Skeletal muscle cell (primary cell): ENCODE measurements around the gene ST6GALNAC3.
"Not testable (repeated sequence)": the region's sequence is repeated elsewhere in the genome, so short reads cannot be mapped to it uniquely, and the experiment has no call there.

Experiments used
- DNase-seq: peaks from one replicate; pipeline ENCODE4 v3.0.0-alpha.2; 2010; ENCODE audit warnings: low read depth
- H3K4me3 ChIP-seq: 2 replicates; pipeline ENCODE4 v1.5.1; 2011; ENCODE audit warnings: low read depth, mild to moderate bottlenecking, control low read depth, low read length, moderate library complexity

ST6GALNAC3 gene

GRCh38 chr1:76227621-76228020 is 153.1 kb downstream of the ST6GALNAC3 start:
- no peak for DNase-seq
- no peak overlapping the region for H3K4me3 ChIP-seq

GRCh38 chr1:76229279-76230005 is 154.9 kb downstream of the ST6GALNAC3 start:
- no peak overlapping the region for H3K4me3 ChIP-seq
- no peak for DNase-seq

DNA sequence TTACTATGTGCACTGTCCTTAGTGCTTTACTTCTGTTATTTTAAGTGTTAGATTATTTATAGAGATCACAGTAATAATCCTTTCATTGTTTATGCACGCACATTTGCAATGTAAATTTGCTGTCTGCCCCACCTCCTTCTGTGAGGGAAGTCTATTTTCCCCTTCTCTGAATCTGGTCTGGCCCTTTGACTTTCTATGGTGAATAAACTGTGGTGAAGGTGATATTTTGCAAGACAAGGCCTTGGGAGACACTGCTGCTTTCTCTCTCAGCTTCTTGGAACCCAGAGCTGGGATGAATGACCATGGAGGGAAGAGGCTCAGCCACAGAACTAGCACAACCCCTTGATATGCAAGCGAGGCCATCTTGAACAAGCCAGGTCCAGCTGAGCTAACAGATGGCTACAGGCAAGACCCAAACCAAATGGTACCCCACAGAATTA is 156.3 kb downstream of the ST6GALNAC3 start:
- H3K4me3 ChIP-seq: no peak overlapping the region
- DNase-seq: no peak

DNA sequence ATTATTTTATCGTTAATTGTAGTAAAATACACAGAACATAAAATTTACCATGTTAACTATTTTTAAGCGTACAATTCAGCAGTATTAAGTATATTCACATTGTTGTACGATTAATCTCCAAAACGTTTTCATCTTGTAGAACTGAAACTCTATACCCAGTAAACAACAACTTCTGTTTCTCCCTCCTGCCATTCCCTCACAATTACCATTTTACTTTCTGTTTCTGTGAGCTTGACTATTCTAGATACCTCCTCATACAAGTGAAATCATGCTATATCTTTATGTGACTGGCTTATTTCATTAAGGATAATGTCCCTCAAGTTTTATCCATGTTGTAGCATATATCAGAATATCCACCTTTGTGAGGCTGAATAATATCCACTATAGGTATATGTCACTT is 156.8 kb downstream of the ST6GALNAC3 start:
- DNase-seq: no peak

GRCh38 chr1:76232666-76233065 is 158.1 kb downstream of the ST6GALNAC3 start:
- H3K4me3 ChIP-seq: no peak overlapping the region
- no peak for DNase-seq

More for the DNA sequence above, 156.8 kb downstream of the ST6GALNAC3 start:
- no peak overlapping the region for H3K4me3 ChIP-seq

- no peak overlapping the region for H3K4me3 ChIP-seq
- no peak for DNase-seq
Measured at GRCh38 chr1:76234061-76234460, 159.5 kb downstream of the ST6GALNAC3 start.

- no peak for DNase-seq
Measured at GRCh38 chr1:76237211-76237610, 162.7 kb downstream of the ST6GALNAC3 start.

GRCh38 chr1:76238094-76238628 is 163.6 kb downstream of the ST6GALNAC3 start:
- H3K4me3 ChIP-seq: no peak overlapping the region
- no peak for DNase-seq

More at GRCh38 chr1:76237211-76237610, 162.7 kb downstream of the ST6GALNAC3 start:
- no peak overlapping the region for H3K4me3 ChIP-seq

DNA sequence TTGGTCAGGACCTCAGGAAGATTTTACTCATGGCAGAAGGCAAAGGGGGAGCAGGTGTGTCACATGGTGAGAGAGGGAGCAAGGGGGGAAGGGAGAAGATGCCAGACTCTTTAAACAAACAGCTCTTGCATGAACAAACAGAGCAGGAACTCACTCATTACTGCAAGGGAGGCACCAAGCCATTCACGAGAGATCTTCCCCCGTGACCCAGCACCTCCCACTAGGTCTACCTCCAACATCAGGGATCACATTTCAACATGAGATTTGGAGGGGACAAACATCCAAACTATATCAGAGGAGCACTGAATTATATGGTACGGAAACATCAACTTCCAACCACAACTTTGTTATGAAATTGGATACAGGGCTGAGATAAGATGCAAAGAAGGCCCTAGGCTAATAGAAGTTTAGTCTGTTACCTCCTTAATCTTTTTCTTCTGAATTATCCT is 164.9 kb downstream of the ST6GALNAC3 start:
- H3K4me3 ChIP-seq: no peak overlapping the region
- no peak for DNase-seq

DNA sequence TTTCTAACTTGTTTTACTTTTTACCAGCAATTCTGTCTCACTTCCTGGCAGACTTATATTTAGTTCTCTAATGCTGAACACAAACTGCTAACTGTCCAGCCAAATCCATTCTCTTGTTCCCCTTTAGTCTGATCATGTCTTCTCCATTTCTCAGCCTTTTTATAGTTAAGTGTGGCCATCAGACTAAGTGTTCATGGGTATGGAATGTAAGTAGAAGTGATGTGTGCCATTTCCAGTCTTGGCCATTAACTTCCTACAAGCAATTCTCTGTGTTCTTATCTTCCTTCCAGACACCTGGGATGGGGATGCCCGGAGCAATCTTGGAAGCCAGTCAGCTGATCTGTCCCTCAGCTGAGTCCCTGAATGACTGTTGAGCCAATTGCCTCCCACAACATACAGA is 165.8 kb downstream of the ST6GALNAC3 start:
- H3K4me3 ChIP-seq: no peak overlapping the region
- DNase-seq: no peak

- H3K4me3 ChIP-seq, DNase-seq: not testable (repeated sequence)
Measured at GRCh38 chr1:76242587-76242986, 168.0 kb downstream of the ST6GALNAC3 start.

DNA sequence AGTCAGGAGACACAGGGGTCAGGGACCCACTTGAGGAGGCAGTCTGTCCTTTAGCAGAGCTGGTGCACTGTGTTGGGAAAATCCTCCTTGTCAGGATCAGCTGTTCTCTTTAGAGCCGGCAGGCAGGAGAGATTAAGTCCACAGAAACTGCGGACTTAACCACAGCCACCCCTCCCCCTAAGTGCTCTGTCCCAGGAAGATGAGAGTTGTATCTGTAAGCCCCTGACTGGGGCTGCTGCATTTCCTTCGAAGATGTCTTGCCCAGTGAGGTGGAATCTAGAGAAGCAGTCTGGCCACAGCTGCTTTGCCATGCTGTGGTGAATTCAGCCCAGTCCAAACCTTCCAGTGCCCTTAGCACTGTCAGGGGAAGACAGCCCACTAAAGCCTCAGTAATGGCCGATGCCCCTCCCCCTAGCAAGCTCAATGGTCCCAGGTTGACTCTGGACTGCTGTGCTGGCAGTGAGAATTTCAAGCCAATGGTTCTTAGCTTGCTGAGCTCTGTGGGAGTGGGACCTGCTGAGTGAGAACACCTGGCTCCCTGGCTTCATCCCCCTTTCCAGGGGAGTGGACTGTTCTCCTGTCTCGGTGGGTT is 172.8 kb downstream of the ST6GALNAC3 start:
- H3K4me3 ChIP-seq: no peak overlapping the region
- DNase-seq: no peak

- no peak for DNase-seq
- H3K4me3 ChIP-seq: no peak overlapping the region
Measured at GRCh38 chr1:76250271-76250670, 175.7 kb downstream of the ST6GALNAC3 start.

DNA sequence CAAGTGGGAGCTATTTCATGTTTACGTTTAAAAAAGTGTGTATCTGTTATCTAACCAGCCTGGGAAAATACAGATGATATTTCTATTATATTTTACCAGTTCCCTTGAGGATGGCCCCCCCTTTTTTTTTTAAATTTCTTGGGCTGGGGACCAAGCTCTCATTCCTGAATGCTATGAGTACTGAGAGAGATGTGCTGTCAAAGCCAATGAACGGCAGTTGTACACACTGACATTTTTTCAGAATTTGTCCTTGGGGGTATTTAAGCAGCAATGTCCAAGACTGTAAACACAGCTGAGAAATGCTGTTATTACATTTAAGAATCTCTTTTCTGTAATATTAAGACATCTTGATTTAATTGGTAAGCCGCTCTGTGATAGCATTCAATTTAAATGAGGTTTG is 177.9 kb downstream of the ST6GALNAC3 start:
- DNase-seq: no peak
- no peak overlapping the region for H3K4me3 ChIP-seq

DNA sequence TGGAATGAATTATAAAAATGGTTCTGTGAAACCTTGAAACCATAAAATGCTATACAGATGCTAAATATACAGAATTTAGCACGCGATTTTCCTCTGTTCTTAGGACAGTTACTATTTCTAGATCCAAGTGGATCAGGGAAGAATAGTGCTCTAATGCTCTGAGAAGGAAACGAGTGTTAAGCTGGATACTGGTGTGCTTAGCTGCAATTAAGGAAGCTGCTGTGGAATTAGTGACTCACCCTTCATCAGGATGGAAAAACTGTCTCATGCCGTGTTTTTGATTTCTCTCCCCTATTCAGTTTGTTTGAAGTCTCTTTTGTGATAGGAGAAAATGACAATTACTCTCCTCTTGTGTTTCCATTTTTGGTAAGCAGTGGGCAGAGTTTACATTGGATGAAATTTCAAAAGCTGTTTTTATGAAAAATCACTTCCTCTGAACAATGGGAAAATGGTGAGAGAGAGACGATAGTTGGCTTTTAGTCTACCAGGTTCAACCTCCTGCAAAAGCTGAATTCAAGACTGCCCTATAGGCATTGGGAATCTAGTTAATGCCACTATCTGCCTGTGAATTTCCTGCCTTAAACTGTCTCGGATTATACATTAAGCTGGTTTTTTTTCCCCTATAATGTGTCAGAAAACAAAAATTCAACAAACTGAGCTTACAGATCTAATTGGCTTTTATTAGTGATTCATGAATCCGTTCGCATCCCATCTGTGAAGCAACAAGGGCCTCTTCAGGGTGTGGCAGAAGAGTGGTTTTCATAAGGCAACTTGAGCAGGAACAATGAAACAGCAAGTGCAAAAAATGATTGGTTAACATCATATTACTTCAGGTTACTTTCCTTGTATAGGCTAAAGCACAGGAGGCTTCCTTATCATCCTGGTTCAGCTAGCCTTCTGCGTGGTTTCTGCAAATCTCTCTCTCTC is 179.8 kb downstream of the ST6GALNAC3 start:
- no peak overlapping the region for H3K4me3 ChIP-seq
- no peak for DNase-seq

GRCh38 chr1:76256289-76257223 is 182.0 kb downstream of the ST6GALNAC3 start:
- no peak for DNase-seq
- H3K4me3 ChIP-seq: no peak overlapping the region

GRCh38 chr1:76257823-76258222 is 183.3 kb downstream of the ST6GALNAC3 start:
- DNase-seq: no peak
- H3K4me3 ChIP-seq: no peak overlapping the region

GRCh38 chr1:76259270-76259669 is 184.7 kb downstream of the ST6GALNAC3 start:
- H3K4me3 ChIP-seq: no peak overlapping the region
- DNase-seq: no peak

DNA sequence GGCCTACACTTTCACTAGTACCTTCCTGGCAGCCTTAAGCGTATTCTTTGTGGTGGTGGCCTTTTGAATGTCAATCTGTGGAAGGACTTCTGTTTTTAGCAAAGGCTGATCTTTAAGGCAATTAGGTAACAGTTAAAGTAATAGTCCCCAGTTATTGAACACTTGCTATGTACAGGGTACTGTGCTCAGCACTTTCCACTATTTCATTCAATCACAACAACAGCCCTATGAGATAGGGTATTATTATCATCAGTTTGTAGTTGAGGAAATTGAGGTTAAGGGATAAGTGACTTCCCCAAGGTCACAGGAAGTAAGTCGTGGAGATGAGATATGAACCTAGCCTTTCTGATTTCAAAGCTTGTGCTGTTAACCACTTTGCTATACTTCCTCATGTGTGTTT is 185.7 kb downstream of the ST6GALNAC3 start:
- no peak for DNase-seq
- H3K4me3 ChIP-seq: no peak overlapping the region
